Keratinocyte (primary cell): ENCODE measurements around the gene PRM1. TPM values are rescaled to one million over a fixed set of nuclear protein-coding genes. Genes with fewer than 3 reads are reported as not detected.

Experiments used
- DNase-seq: peaks from one replicate; pipeline ENCODE4 v3.0.0-alpha.2; 2011; ENCODE audit warnings: low read depth, missing footprints, low spot score
- FAIRE-seq: peaks from 2 replicates; lab custom pipeline; 2011; peaks lifted over from hg19 to GRCh38; lab: Jason Lieb, UNC
- H2AFZ ChIP-seq: 2 replicates; pipeline ENCODE4 v1.6.0; 2012; ENCODE audit warnings: low read length, control low read depth, inconsistent platforms; ENCODE audit not compliant: control insufficient read depth
- H3K27ac ChIP-seq: 2 replicates; pipeline ENCODE4 v1.5.1; 2011; ENCODE audit warnings: low read length; ENCODE audit not compliant: control insufficient read depth, insufficient read depth
- H3K27me3 ChIP-seq: 3 replicates; pipeline ENCODE4 v1.6.0; 2011; ENCODE audit warnings: low read length; ENCODE audit not compliant: control insufficient read depth, insufficient read depth; ENCODE audit errors: extremely low read depth
- H3K36me3 ChIP-seq, 2 experiments: 2 replicates in 1 of 2; 3 replicates in 1 of 2; pipeline ENCODE4 v1.5.1; 2011; ENCODE audit warnings: low read length in 2 of 2, mild to moderate bottlenecking in 1 of 2; ENCODE audit not compliant: control insufficient read depth in 2 of 2, insufficient read depth in 2 of 2; ENCODE audit errors: extremely low read depth in 1 of 2
- H3K4me1 ChIP-seq: 3 replicates; pipeline ENCODE4 v1.5.1; 2011; ENCODE audit warnings: low read length; ENCODE audit not compliant: control insufficient read depth, insufficient read depth; ENCODE audit errors: extremely low read depth
- H3K4me2 ChIP-seq: 3 replicates; pipeline ENCODE4 v1.6.0; 2011; ENCODE audit warnings: low read depth, low read length; ENCODE audit not compliant: control insufficient read depth, insufficient read depth; ENCODE audit errors: extremely low read depth
- H3K4me3 ChIP-seq, 3 experiments: fragments of 200-600 bp in 1 of 3; sonication (generic) in 1 of 3; 2 replicates in 2 of 3; 3 replicates in 1 of 3; pipeline ENCODE4 v1.5.1; 2011 to 2016; ENCODE audit warnings: low read length in 3 of 3, mild to moderate bottlenecking in 3 of 3, control low read depth in 2 of 3, inconsistent platforms in 1 of 3, low read depth in 1 of 3, mixed read lengths in 1 of 3, mixed run types in 1 of 3, moderate library complexity in 1 of 3; ENCODE audit not compliant: control insufficient read depth in 2 of 3, insufficient read depth in 2 of 3; ENCODE audit errors: extremely low read depth in 1 of 3
- H3K79me2 ChIP-seq: 2 replicates; pipeline ENCODE4 v1.6.0; 2012; ENCODE audit warnings: low read length; ENCODE audit not compliant: control insufficient read depth, insufficient read depth
- H3K9ac ChIP-seq: 3 replicates; pipeline ENCODE4 v1.6.0; 2011; ENCODE audit warnings: low read length; ENCODE audit not compliant: control insufficient read depth, insufficient read depth; ENCODE audit errors: extremely low read depth
- H3K9me1 ChIP-seq: 3 replicates; pipeline ENCODE4 v1.6.0; 2011; ENCODE audit warnings: low read length; ENCODE audit not compliant: control insufficient read depth, insufficient read depth; ENCODE audit errors: extremely low read depth
- H3K9me3 ChIP-seq: 2 replicates; pipeline ENCODE4 v1.5.1; 2012; ENCODE audit warnings: low read depth, low read length; ENCODE audit not compliant: control insufficient read depth
- H4K20me1 ChIP-seq: 3 replicates; pipeline ENCODE4 v1.6.0; 2011; ENCODE audit warnings: low read length; ENCODE audit not compliant: control insufficient read depth, insufficient read depth; ENCODE audit errors: extremely low read depth
- EZH2 ChIP-seq: IDR thresholded peaks from one replicate; pipeline ENCODE4 v1.6.1; 2012; ENCODE audit warnings: inconsistent platforms, mild to moderate bottlenecking, low read length, moderate library complexity
- dilution Hi-C: fragments of 300-500 bp; cut with MboI; formaldehyde crosslinking; loops from one replicate; pipeline ENCODE4 v1.7.0; 2020; ENCODE audit warnings: low sequenced_read_pairs; ENCODE audit not compliant: extremely low pct_ligation_motif_present
- polyA plus RNA-seq, 5 experiments: library from polyadenylated mRNA; depleted of rRNA in 3 of 5; stranded (reverse) in 3 of 5; stranded (forward) in 1 of 5; unstranded in 1 of 5; fragments of >200 nt; gene quantifications; 1 replicate in 1 of 5; 2 replicates in 3 of 5; 3 replicates in 1 of 5; pipeline versions ENCODE4 v1.2.1 to v1.2.3, GENCODE V29; 2011 to 2012; ENCODE audit warnings: missing spikeins in 2 of 5, low read depth in 1 of 5, low replicate concordance in 1 of 5
- TF ChIP-seq, protein P1 (sequence below), 3 experiments: IDR thresholded peaks in 1 of 3; conservative IDR thresholded peaks in 1 of 3; optimal IDR thresholded peaks in 1 of 3; 2 replicates in 2 of 3; 3 replicates in 1 of 3; pipeline versions ENCODE3 to v1.5.1; 2011; ENCODE audit warnings: low read length in 3 of 3, mild to moderate bottlenecking in 3 of 3, moderate library complexity in 2 of 3, control low read depth in 1 of 3, inconsistent platforms in 1 of 3; ENCODE audit not compliant: insufficient read depth in 2 of 3; ENCODE audit errors: extremely low read depth in 1 of 3

Gene PRM1
- polyA plus RNA-seq, 1 donor (not counting 4 experiments of a cell fraction or from before 2014, with no cell fraction given): not detected

DNA sequence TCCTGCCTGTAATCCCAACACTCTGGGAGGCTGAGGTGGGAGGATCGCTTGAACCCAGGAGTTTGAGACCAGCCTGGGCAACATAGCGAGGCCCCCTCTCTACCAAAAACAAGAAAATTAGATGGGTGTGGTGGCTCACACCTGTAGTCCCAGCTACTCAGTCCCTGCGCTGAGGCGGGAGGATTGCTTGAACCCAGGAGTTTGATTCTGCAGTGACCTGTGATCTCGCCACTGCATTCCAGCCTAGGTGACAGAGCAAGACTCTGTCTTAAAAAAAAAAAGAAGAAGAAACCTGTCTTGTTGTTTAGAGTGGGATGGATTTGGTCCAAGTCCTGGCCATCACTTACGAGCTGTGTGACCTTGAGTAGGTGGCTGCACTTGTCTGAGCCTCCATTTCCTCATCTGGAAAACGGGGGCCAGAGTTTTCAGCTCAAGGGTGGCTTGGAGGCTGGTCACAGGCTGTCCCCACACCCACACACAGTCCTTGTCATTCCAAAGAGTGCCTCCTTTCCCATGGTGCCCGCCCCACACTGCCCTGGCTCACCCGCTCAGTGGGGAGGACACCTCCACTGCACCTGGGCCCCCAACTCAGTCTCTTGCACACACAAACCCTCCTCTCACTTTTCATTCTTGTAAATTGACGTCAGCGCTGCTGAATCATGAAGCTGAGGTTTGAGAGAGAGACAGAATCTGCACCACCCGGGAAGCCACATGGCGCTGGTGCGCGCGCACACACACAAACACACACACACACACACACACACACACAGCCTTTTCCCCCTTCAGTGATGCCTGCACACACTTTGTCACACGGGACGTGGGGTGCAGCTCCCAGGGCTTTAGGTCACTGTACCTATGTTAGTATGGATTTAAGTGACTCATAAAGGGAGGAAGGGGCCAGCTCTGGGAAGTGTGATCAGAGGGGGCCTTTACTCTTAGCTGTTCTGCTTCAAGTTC, 29.3 kb downstream of the PRM1 start:
- dilution Hi-C loops: no loop called here
- Histone ChIP-seq H3K27me3 (no peaks in the 10 kb centered on the region), H3K4me2 (no peak overlapping the region), H3K79me2 (peaks cover 19% of the 10 kb centered on the region), H3K4me3 (no peak overlapping the region), H3K9me3 (no peaks in the 10 kb centered on the region), H3K9me1 (no peaks in the 10 kb centered on the region), H3K9ac (no peak overlapping the region), H3K36me3 (no peaks in the 10 kb centered on the region), H3K4me1 (peaks cover 16% of the 10 kb centered on the region), H4K20me1 (no peaks in the 10 kb centered on the region), H3K27ac (no peak overlapping the region), H2AFZ (no peak overlapping the region)
- DNase-seq (no peak), FAIRE-seq (no peak)
- no peak for TF ChIP-seq EZH2
- TF ChIP-seq, protein P1, sequence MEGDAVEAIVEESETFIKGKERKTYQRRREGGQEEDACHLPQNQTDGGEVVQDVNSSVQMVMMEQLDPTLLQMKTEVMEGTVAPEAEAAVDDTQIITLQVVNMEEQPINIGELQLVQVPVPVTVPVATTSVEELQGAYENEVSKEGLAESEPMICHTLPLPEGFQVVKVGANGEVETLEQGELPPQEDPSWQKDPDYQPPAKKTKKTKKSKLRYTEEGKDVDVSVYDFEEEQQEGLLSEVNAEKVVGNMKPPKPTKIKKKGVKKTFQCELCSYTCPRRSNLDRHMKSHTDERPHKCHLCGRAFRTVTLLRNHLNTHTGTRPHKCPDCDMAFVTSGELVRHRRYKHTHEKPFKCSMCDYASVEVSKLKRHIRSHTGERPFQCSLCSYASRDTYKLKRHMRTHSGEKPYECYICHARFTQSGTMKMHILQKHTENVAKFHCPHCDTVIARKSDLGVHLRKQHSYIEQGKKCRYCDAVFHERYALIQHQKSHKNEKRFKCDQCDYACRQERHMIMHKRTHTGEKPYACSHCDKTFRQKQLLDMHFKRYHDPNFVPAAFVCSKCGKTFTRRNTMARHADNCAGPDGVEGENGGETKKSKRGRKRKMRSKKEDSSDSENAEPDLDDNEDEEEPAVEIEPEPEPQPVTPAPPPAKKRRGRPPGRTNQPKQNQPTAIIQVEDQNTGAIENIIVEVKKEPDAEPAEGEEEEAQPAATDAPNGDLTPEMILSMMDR (optimal IDR thresholded peaks at IDR 0.05 in 1 of 3, IDR thresholded peaks at IDR 0.05 in 1 of 3, conservative IDR thresholded peaks at IDR 0.05 in 1 of 3; ENCODE audit: extremely low read depth in 1 of 3, insufficient read depth in 2 of 3, low read length in 3 of 3): no peak

DNA sequence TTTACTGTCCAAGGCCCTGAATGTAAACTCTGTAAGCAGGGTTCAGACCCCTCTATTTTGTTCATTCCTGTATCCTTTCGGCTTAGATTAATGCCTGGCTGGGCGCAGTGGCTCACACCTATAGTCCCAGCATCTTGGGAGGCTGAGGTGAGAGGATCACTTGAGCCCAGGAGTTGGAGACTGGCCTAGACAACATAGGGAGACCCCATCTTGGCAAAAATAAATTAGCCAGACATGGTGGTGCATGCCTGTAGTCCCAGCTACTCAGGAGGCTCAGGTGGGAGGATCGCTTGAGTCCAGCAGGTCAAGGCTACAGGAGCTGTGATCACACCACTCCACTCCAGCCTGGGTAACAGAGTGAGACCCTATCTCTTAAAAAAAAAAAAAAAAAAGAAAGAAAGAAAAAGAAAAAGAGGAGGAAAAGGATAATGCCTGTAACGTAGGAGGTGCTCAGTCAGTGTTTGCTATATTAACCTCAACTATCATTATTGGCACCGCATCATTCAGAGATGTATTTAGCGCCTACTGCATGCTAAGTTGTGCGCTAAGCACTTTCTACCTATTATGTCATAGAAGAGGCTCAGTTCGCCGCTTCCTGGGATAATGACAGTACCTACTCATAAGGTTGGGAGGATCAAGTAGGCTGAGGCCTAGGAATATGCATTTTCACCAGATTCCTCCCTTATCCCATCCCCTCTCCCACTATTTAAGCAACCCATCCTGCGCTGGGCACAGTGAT, 30.2 kb downstream of the PRM1 start:
- dilution Hi-C loops: no loop called here
- no peak overlapping the region for H3K4me2 ChIP-seq
- no peaks in the 10 kb centered on the region for H4K20me1 ChIP-seq
- no peaks in the 10 kb centered on the region for H3K27me3 ChIP-seq
- H3K4me3 ChIP-seq: no peak overlapping the region
- no peak for DNase-seq
- peaks cover 19% of the 10 kb centered on the region for H3K79me2 ChIP-seq
- H2AFZ ChIP-seq: no peak overlapping the region
- H3K36me3 ChIP-seq: no peaks in the 10 kb centered on the region
- no peak overlapping the region for H3K9ac ChIP-seq
- FAIRE-seq: no peak
- H3K9me1 ChIP-seq: no peaks in the 10 kb centered on the region
- no peaks in the 10 kb centered on the region for H3K9me3 ChIP-seq
- no peak overlapping the region for H3K27ac ChIP-seq
- H3K4me1 ChIP-seq: peaks cover 14% of the 10 kb centered on the region
- TF ChIP-seq EZH2: no peak
- TF ChIP-seq, protein P1 (optimal IDR thresholded peaks at IDR 0.05 in 1 of 3, IDR thresholded peaks at IDR 0.05 in 1 of 3, conservative IDR thresholded peaks at IDR 0.05 in 1 of 3; ENCODE audit: extremely low read depth in 1 of 3, insufficient read depth in 2 of 3, low read length in 3 of 3): no peak
